ENCODE measurements around the gene OVCH1. TPM values are rescaled to one million over a fixed set of nuclear protein-coding genes. Genes with fewer than 3 reads are reported as not detected.

Gene OVCH1
- total RNA-seq, 1 donor from 2014 or later, result not detected

DNA sequence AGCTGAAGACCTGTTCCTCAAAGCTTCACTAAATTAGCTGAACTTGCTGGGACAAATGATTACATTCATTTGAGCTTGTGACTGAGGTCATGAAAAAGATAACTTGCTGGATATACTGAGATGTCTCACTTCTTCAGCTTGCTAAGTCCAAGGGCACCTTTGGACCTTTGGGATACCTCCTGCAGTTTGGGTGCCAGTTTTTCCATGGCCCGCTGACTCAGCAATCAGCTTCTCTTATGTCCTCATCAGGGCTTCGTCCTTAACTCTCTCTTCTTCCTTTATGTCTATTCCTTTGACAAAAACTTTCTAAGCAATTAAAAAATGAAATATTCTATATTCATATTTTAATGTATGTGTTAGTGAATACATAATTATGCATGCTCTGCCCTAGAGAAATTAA is 45.6 kb downstream of the OVCH1 start:
- no peak for TF ChIP-seq CTCF (IDR thresholded peaks at IDR 0.05; ENCODE audit: partially characterized antibody, unreplicated experiment)
- Mint-ChIP-seq H3K4me1 (ENCODE audit: low read depth, unreplicated experiment) (no peaks in the 10 kb centered on the region), H3K27ac (ENCODE audit: unreplicated experiment) (no peak overlapping the region), H3K4me3 (ENCODE audit: unreplicated experiment) (no peak overlapping the region), H3K27me3 (ENCODE audit: unreplicated experiment) (no peaks in the 10 kb centered on the region), H3K36me3 (ENCODE audit: unreplicated experiment) (no peaks in the 10 kb centered on the region), H3K9me3 (ENCODE audit: unreplicated experiment) (no peaks in the 10 kb centered on the region)
- DNase-seq, result no peak

DNA sequence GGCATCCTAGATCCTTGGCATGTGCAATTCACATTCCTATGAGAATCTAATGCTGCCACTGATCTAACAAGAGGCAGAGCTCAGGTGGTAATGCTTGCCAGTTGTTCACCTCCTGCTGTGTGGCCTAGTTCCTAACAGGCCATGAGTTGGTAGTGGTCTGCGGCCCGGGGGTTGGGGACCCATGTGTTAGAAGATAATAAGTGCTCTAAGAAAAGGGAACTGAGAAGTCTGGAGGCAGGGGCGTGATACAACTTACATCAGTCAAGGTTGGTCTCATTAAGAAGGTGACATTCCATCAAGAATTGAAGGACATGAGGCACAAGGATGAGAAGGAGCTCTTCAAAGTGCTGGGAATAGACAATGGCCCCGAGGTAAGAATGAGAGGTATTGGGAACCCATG is 49.3 kb downstream of the OVCH1 start:
- TF ChIP-seq CTCF (IDR thresholded peaks at IDR 0.05; ENCODE audit: partially characterized antibody, unreplicated experiment), result no peak
- H3K27me3 Mint-ChIP-seq (ENCODE audit: unreplicated experiment), result no peaks in the 10 kb centered on the region
- no peaks in the 10 kb centered on the region for H3K36me3 Mint-ChIP-seq (ENCODE audit: unreplicated experiment)
- H3K9me3 Mint-ChIP-seq (ENCODE audit: unreplicated experiment), result no peaks in the 10 kb centered on the region
- H3K27ac Mint-ChIP-seq (ENCODE audit: unreplicated experiment), result no peak overlapping the region
- no peaks in the 10 kb centered on the region for H3K4me1 Mint-ChIP-seq (ENCODE audit: low read depth, unreplicated experiment)
- H3K4me3 Mint-ChIP-seq (ENCODE audit: unreplicated experiment), result no peak overlapping the region
- DNase-seq, result no peak

- Mint-ChIP-seq H3K27ac (ENCODE audit: unreplicated experiment) (no peak overlapping the region), H3K4me3 (ENCODE audit: unreplicated experiment) (no peak overlapping the region), H3K9me3 (ENCODE audit: unreplicated experiment) (no peaks in the 10 kb centered on the region), H3K4me1 (ENCODE audit: low read depth, unreplicated experiment) (no peaks in the 10 kb centered on the region), H3K36me3 (ENCODE audit: unreplicated experiment) (no peaks in the 10 kb centered on the region), H3K27me3 (ENCODE audit: unreplicated experiment) (no peaks in the 10 kb centered on the region)
- TF ChIP-seq CTCF (IDR thresholded peaks at IDR 0.05; ENCODE audit: partially characterized antibody, unreplicated experiment), result no peak
- DNase-seq, result no peak
Measured at GRCh38 chr12:29447285-29447975, 50.1 kb downstream of the OVCH1 start.

GRCh38 chr12:29439506-29439905 is 58.0 kb downstream of the OVCH1 start:
- H3K4me3 Mint-ChIP-seq (ENCODE audit: unreplicated experiment), result no peak overlapping the region
- H3K27ac Mint-ChIP-seq (ENCODE audit: unreplicated experiment), result no peak overlapping the region
- no peaks in the 10 kb centered on the region for H3K9me3 Mint-ChIP-seq (ENCODE audit: unreplicated experiment)
- no peaks in the 10 kb centered on the region for H3K36me3 Mint-ChIP-seq (ENCODE audit: unreplicated experiment)
- DNase-seq, result no peak
- H3K4me1 Mint-ChIP-seq (ENCODE audit: low read depth, unreplicated experiment), result no peaks in the 10 kb centered on the region
- H3K27me3 Mint-ChIP-seq (ENCODE audit: unreplicated experiment), result no peaks in the 10 kb centered on the region
- TF ChIP-seq CTCF (IDR thresholded peaks at IDR 0.05; ENCODE audit: partially characterized antibody, unreplicated experiment), result no peak

- H3K36me3 Mint-ChIP-seq (ENCODE audit: unreplicated experiment), result no peaks in the 10 kb centered on the region
- H3K27ac Mint-ChIP-seq (ENCODE audit: unreplicated experiment), result no peak overlapping the region
- no peak for DNase-seq
- H3K27me3 Mint-ChIP-seq (ENCODE audit: unreplicated experiment), result no peaks in the 10 kb centered on the region
- no peaks in the 10 kb centered on the region for H3K4me1 Mint-ChIP-seq (ENCODE audit: low read depth, unreplicated experiment)
- H3K4me3 Mint-ChIP-seq (ENCODE audit: unreplicated experiment), result no peak overlapping the region
- no peaks in the 10 kb centered on the region for H3K9me3 Mint-ChIP-seq (ENCODE audit: unreplicated experiment)
- TF ChIP-seq CTCF (IDR thresholded peaks at IDR 0.05; ENCODE audit: partially characterized antibody, unreplicated experiment), result no peak
Measured at GRCh38 chr12:29438752-29439408, 58.6 kb downstream of the OVCH1 start.

Data from glutamatergic neuron (in vitro differentiated cells).